ENCODE data around the gene JARID2. TPM values are rescaled to one million over a fixed set of nuclear protein-coding genes. Genes with fewer than 3 reads are reported as not detected.

Gene JARID2
- polyA plus RNA-seq, 1 experiment = 6.1 TPM

DNA sequence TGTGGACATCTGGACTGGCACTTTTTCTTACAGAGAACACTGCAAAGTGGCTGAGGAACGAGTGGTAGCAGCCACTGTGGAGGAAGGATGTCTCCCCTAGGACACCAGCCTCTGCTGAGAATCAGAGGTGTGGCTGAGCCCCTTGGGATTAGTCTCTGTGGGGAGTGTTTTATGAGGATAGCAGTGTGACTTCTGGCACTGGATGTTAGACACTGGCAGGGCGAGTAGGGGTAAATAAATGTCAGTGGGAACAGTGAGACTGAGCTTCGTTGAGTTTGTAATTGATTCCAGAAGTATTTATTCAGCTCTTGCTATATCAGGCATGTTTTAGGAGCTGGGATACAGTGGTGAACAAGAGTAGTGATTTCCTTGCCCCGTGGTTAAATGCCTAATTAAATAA, 124.0 kb downstream of the JARID2 start:
- no peaks in the 10 kb centered on the region for H3K27me3 ChIP-seq (ENCODE audit: control insufficient read depth, insufficient read depth, low read length)
- CTCF ChIA-PET = interaction anchor here (1.2 kb wide), 1 partner anchor 10 kb away, joined by 8 read pairs; no protein-coding TSS in a partner anchor
- DNase-seq (ENCODE audit: low read depth) = no peak
- no peak for TF ChIP-seq CTCF (IDR thresholded peaks at IDR 0.05; ENCODE audit: insufficient read depth, low read depth, low read length)
- no peak overlapping the region for H3K4me3 ChIP-seq (ENCODE audit: low read depth, low read length)
- POLR2A ChIA-PET = interaction anchor here (0.6 kb wide), 1 partner anchor 1570 kb away, joined by 3 read pairs; no protein-coding TSS in a partner anchor
- no peaks in the 10 kb centered on the region for H3K36me3 ChIP-seq (ENCODE audit: control insufficient read depth, insufficient read depth, low read length)

DNA sequence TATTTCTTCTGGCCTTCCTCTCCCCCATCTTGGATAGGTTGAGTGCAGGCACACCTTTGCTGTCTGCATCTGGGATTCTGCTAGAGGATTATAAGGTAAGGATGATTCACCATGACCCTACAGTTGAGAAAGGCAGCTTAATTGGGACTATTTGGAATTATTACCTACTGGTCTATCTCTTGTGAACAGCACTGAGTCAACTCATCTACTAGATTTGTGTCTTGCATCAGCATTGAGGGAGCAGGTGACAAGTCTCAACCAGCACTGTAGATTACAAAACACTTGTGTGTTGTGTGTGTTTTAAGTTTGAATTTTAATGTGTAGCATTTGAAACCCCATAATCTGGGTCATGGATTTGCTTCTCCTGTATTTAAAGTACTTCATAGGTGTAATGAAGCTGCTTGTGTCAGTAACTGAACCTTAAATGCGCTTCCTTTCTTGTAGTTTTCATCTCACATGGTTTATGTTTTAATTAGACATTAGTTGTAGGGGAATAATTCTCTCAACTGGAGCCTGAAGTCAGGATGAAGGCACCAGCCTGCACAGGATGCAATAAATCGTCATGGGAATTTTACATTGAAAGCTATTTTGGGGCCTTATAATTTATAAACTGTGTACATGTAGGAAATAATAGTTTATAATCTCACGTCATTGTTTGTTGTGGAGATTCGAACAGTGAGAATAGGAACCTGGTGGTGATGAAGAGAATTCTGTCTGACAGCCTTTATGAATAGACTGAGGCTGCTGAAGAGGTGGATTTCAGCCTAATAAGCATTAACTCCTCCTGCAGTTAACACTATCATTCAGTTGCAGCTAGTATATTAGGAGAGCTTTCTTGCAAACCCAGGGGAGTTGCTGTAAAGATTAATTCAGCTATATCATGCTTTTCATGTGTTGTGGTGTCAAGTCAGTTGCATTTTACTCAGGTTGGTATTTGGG, 125.1 kb downstream of the JARID2 start:
- DNase-seq (ENCODE audit: low read depth) = no peak
- CTCF ChIA-PET = no interaction called here

DNA sequence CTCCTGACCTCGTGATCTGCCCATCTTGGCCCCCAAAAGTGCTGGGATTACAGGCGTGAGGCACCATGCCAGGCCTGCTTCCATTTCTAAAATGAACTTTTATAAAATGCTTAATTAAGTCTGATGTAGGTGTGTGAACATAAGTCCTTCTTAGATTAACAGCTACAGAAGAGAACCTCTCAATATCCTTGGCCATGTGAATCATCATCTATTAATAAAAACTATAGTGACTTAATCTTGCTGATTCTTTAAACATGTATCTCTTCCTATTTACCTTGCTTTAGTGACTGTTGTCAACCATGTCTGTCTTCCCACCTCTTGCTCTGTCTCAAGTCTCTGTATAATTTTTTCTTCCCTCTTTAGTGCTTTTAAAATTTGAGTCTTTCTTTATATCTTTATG, 127.1 kb downstream of the JARID2 start:
- POLR2A ChIA-PET = no interaction called here
- CTCF ChIA-PET = no interaction called here
- Histone ChIP-seq H3K4me3 (ENCODE audit: low read depth, low read length) (no peak overlapping the region), H3K36me3 (ENCODE audit: control insufficient read depth, insufficient read depth, low read length) (no peaks in the 10 kb centered on the region), H3K27me3 (ENCODE audit: control insufficient read depth, insufficient read depth, low read length) (no peaks in the 10 kb centered on the region)
- no peak for DNase-seq (ENCODE audit: low read depth)
- no peak for TF ChIP-seq CTCF (IDR thresholded peaks at IDR 0.05; ENCODE audit: insufficient read depth, low read depth, low read length)

More for the DNA sequence above, 125.1 kb downstream of the JARID2 start:
- no peaks in the 10 kb centered on the region for H3K36me3 ChIP-seq (ENCODE audit: control insufficient read depth, insufficient read depth, low read length)
- TF ChIP-seq CTCF (IDR thresholded peaks at IDR 0.05; ENCODE audit: insufficient read depth, low read depth, low read length) = no peak
- POLR2A ChIA-PET = no interaction called here
- H3K27me3 ChIP-seq (ENCODE audit: control insufficient read depth, insufficient read depth, low read length) = no peaks in the 10 kb centered on the region
- H3K4me3 ChIP-seq (ENCODE audit: low read depth, low read length) = no peak overlapping the region

DNA sequence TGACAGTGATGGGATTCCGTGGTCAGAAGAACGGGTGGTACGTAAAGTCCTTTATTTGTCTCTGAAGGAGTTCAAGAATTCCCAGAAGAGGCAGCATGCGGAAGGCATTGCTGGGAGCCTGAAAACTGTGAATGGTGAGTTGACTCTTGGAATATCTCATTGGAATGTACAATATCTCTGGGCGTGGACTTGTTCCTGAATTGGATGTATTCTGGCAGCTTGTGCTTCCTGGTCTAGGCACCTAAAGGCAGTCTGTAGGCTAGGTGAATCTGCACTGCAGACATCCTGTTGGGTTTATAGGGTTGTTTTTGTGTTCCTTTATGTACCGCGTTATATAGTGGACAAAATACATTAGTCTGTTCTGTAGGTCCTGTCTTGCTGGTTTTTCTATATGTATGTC, 128.2 kb downstream of the JARID2 start:
- H3K36me3 ChIP-seq (ENCODE audit: control insufficient read depth, insufficient read depth, low read length) = no peaks in the 10 kb centered on the region
- no peak for DNase-seq (ENCODE audit: low read depth)
- no peak for TF ChIP-seq CTCF (IDR thresholded peaks at IDR 0.05; ENCODE audit: insufficient read depth, low read depth, low read length)
- ChIA-PET CTCF (interaction anchor here (1.1 kb wide), 1 partner anchor 29 kb away, joined by 3 read pairs; no protein-coding TSS in a partner anchor), POLR2A (no interaction called here)
- H3K4me3 ChIP-seq (ENCODE audit: low read depth, low read length) = no peak overlapping the region
- H3K27me3 ChIP-seq (ENCODE audit: control insufficient read depth, insufficient read depth, low read length) = no peaks in the 10 kb centered on the region

DNA sequence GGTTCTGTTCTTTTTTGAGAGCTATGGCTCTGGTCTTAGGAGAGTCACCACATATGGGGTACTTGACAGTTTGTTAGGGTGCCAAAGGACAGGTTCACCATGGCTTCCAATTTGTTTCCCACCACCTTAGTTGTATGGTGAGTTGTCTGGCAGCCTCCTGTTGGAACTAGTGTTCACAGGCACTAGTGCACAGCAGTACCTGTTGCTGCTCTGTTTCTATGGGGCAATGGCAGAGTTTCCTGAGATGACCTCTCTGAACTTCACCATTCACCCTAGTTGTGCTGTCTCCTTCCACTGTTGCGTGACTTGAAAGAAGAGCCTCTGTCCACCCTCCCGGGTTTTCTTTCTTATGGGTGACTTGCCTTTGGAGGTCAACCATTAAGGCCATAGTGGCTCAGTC, 129.1 kb downstream of the JARID2 start:
- no peak overlapping the region for H3K4me3 ChIP-seq (ENCODE audit: low read depth, low read length)
- CTCF ChIA-PET = interaction anchor here (1.1 kb wide), 1 partner anchor 28 kb away, joined by 3 read pairs; no protein-coding TSS in a partner anchor

More for the DNA sequence above, 129.1 kb downstream of the JARID2 start:
- TF ChIP-seq CTCF (IDR thresholded peaks at IDR 0.05; ENCODE audit: insufficient read depth, low read depth, low read length) = no peak
- POLR2A ChIA-PET = no interaction called here
- Histone ChIP-seq H3K36me3 (ENCODE audit: control insufficient read depth, insufficient read depth, low read length) (no peaks in the 10 kb centered on the region), H3K27me3 (ENCODE audit: control insufficient read depth, insufficient read depth, low read length) (no peaks in the 10 kb centered on the region)
- DNase-seq (ENCODE audit: low read depth) = no peak
